Measurements from ENCODE around the gene BMP4.

BMP4 gene

DNA sequence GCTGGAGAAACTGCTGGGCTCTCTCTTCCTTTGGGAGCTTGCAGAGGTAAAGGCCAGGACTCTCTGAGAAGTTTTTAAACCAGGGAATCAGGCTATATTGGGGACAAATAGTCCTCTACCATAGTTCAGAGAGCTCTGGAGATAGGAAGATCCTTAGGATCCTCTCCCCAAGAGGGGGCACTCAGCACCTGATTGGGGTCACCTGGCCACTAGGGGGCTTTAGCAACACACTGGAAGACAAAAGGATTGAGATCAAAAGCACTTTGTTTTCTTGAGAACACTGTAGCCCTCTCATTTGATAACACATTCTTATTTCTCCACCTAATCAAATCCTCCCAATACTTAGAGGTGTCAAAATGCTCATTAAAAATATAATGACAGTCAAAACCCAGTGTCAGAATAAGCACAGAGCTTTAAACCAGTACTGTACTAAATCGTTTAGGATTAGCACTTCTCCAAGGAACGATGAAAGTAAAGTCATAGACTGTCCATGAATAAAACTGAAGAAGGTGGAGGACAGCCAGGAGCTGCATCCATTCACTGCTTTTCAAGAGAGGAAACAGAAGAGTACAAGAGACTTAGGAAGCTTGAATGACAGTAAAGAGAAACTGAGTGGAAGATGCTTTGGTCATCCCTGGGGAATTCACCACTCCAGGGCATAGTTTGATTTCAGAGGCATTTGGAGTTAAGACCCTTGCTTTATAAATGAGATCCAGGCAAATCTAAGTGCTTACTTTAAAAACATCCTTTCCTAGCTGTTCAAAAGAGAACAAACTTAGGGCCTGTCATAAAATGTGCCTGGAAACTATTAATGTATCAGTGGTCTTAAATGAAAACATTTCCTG, 26.5 kb downstream of the BMP4 start:
- no peak overlapping the region for H3K9ac ChIP-seq (ENCODE audit: low read length)
- H3K9me3 ChIP-seq (ENCODE audit: control insufficient read depth, low read length), result no peaks in the 10 kb centered on the region
- H3K4me1 ChIP-seq (ENCODE audit: control insufficient read depth, insufficient read depth, low read length), result no peaks in the 10 kb centered on the region
- H3K27me3 ChIP-seq (ENCODE audit: control insufficient read depth, insufficient read depth, low read length), result no peaks in the 10 kb centered on the region
- no peaks in the 10 kb centered on the region for H3K36me3 ChIP-seq (ENCODE audit: control insufficient read depth, insufficient read depth, low read length)
- H3K4me3 ChIP-seq (ENCODE audit: low read length), result no peak overlapping the region

DNA sequence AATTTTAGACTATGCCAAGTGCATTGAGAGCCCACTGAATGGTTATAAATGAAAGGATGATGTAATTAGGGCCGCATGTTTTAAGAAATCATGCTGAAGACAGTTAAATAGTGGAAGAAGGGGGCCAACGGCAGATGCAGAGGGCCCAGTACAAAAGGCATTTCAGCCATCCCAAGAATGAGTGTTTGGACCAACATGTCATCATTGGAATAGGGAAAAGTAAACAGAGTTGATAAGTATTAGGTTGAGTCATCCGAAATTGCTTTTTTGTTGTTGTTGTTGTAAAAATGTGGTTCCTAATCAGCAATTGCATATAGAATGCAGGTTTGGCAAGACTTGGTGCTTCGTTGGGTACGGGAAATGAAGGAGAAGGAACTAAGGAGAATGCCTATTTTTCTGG, 29.5 kb downstream of the BMP4 start:
- Histone ChIP-seq H3K9ac (ENCODE audit: low read length) (no peak overlapping the region), H3K4me1 (ENCODE audit: control insufficient read depth, insufficient read depth, low read length) (no peaks in the 10 kb centered on the region), H3K4me3 (ENCODE audit: low read length) (no peak overlapping the region), H3K36me3 (ENCODE audit: control insufficient read depth, insufficient read depth, low read length) (no peaks in the 10 kb centered on the region), H3K9me3 (ENCODE audit: control insufficient read depth, low read length) (no peaks in the 10 kb centered on the region), H3K27me3 (ENCODE audit: control insufficient read depth, insufficient read depth, low read length) (no peaks in the 10 kb centered on the region)

DNA sequence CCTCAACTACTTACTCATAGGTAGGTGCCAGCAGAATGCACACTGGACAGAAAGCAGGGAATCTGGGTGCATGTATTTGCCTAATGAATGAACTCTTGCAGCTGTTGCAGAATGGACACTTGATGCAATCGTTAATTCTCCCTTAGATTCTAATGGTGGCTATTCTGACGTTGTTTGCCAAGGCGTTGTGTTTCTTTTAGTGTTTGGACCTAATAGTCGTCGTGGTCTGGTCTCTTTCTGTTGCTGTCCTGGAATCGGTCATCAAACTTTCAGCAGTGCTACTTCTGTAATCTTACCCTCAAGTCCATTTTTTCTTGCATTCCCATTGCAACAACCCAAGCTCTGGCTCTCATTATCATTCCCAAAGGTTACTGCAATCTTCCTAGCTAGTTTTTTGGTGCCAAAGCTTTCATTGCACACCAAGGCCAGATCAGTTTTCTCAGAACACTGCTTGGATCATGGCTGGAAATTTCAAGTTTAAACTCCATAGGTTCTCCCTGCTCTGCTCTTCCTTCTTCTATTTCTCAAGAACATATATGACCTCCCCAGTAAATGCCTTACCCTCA, 31.3 kb downstream of the BMP4 start:
- no peaks in the 10 kb centered on the region for H3K36me3 ChIP-seq (ENCODE audit: control insufficient read depth, insufficient read depth, low read length)
- H3K9ac ChIP-seq (ENCODE audit: low read length), result no peak overlapping the region
- no peaks in the 10 kb centered on the region for H3K4me1 ChIP-seq (ENCODE audit: control insufficient read depth, insufficient read depth, low read length)
- H3K27me3 ChIP-seq (ENCODE audit: control insufficient read depth, insufficient read depth, low read length), result no peaks in the 10 kb centered on the region
- no peaks in the 10 kb centered on the region for H3K9me3 ChIP-seq (ENCODE audit: control insufficient read depth, low read length)
- H3K4me3 ChIP-seq (ENCODE audit: low read length), result no peak overlapping the region

DNA sequence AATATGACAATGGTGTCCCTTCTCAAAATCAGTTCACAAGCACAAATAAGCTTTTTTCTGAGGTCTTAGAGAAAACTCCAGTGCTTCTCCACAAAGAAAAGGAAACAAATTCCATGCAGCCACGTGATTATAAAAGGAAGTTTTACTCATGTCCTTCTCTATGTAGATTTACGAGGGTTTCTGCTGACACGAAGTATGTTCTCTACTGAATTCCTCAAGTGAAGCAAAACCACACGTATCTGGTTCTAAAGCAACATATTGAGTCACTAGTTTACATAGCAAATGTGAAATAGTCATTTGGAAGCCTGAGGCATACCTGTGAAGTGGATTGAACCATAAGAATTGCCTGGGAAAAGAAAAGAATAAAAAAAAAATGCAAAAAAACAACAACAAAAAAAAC, 31.9 kb downstream of the BMP4 start:
- no peaks in the 10 kb centered on the region for H3K27me3 ChIP-seq (ENCODE audit: control insufficient read depth, insufficient read depth, low read length)
- H3K4me3 ChIP-seq (ENCODE audit: low read length), result no peak overlapping the region
- H3K9ac ChIP-seq (ENCODE audit: low read length), result no peak overlapping the region
- H3K36me3 ChIP-seq (ENCODE audit: control insufficient read depth, insufficient read depth, low read length), result no peaks in the 10 kb centered on the region
- no peaks in the 10 kb centered on the region for H3K4me1 ChIP-seq (ENCODE audit: control insufficient read depth, insufficient read depth, low read length)
- no peaks in the 10 kb centered on the region for H3K9me3 ChIP-seq (ENCODE audit: control insufficient read depth, low read length)

DNA sequence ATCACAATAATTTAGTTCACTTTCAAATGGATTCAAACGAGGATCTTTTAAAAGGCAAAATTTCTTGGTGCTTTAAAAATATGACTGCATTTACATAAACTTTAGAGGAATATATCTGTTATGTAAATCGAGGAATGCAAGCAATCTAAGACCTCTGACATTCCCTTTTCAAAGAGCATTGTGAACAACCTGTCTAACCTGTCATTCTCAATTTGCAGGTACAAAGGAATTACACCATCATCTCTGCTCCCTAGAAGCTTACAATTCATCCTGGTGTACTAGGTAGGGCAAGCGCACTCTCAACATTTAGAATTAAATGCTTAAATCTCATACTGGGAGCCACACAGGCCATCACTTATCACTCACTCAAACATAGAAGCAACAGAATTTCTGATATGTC, 35.6 kb downstream of the BMP4 start:
- no peak overlapping the region for H3K9ac ChIP-seq (ENCODE audit: low read length)
- no peaks in the 10 kb centered on the region for H3K36me3 ChIP-seq (ENCODE audit: control insufficient read depth, insufficient read depth, low read length)
- H3K4me3 ChIP-seq (ENCODE audit: low read length), result no peak overlapping the region
- H3K4me1 ChIP-seq (ENCODE audit: control insufficient read depth, insufficient read depth, low read length), result no peaks in the 10 kb centered on the region
- H3K27me3 ChIP-seq (ENCODE audit: control insufficient read depth, insufficient read depth, low read length), result no peaks in the 10 kb centered on the region
- H3K9me3 ChIP-seq (ENCODE audit: control insufficient read depth, low read length), result no peaks in the 10 kb centered on the region

DNA sequence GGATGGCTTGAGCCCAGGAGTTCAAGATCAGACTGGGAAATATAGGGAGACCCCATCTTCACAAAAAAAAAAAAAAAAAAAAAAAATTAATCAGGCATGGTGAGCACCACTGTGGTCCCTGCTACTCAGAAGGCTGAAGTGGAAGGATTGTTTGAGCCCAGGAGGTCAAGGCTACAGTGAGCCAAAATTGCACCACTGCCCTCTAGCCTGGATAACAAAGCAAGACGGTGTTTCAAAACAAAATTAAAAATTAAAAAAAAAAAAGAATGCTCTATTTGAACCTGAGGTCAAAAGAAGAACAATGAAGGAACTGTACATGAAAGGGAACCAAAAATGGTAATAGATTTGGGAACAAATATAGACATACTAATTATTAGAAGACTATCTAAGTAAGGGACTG, 40.4 kb downstream of the BMP4 start:
- Histone ChIP-seq H3K36me3 (ENCODE audit: control insufficient read depth, insufficient read depth, low read length) (no peaks in the 10 kb centered on the region), H3K4me3 (ENCODE audit: low read length) (no peak overlapping the region), H3K27me3 (ENCODE audit: control insufficient read depth, insufficient read depth, low read length) (no peaks in the 10 kb centered on the region), H3K9ac (ENCODE audit: low read length) (no peak overlapping the region), H3K9me3 (ENCODE audit: control insufficient read depth, low read length) (no peaks in the 10 kb centered on the region), H3K4me1 (ENCODE audit: control insufficient read depth, insufficient read depth, low read length) (no peaks in the 10 kb centered on the region)

DNA sequence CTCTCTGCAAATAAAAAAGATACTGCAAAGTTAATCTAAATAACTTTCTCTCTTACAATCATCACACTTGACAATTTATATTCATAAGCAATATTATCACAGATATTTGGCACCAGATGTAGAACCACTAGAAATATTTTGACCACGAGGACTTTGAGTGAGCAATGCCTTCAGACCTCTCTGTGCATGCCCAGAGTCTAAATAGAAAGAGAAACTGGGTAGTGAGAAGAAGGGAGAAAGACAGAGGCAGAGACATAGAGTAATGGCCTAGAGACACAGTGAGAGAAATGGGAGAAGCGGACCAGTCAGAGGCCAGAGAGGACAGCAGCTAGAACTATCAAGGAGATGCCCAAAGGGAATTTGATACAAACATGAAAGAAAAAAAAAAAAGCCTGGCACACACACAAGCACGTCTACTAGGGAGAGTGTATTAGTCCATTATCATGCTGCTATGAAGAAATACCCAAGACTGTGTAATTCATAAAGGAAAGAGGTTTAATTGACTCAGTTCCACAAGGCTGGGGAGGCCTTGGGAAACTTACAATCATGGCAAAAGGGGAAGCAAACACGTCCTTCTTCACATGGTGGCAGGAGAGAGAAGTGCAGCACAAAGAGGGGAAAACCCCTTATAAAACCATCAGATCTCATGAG, 41.1 kb downstream of the BMP4 start:
- no peaks in the 10 kb centered on the region for H3K27me3 ChIP-seq (ENCODE audit: control insufficient read depth, insufficient read depth, low read length)
- no peaks in the 10 kb centered on the region for H3K4me1 ChIP-seq (ENCODE audit: control insufficient read depth, insufficient read depth, low read length)
- H3K9ac ChIP-seq (ENCODE audit: low read length), result no peak overlapping the region
- no peaks in the 10 kb centered on the region for H3K36me3 ChIP-seq (ENCODE audit: control insufficient read depth, insufficient read depth, low read length)
- H3K9me3 ChIP-seq (ENCODE audit: control insufficient read depth, low read length), result no peaks in the 10 kb centered on the region
- H3K4me3 ChIP-seq (ENCODE audit: low read length), result no peak overlapping the region

DNA sequence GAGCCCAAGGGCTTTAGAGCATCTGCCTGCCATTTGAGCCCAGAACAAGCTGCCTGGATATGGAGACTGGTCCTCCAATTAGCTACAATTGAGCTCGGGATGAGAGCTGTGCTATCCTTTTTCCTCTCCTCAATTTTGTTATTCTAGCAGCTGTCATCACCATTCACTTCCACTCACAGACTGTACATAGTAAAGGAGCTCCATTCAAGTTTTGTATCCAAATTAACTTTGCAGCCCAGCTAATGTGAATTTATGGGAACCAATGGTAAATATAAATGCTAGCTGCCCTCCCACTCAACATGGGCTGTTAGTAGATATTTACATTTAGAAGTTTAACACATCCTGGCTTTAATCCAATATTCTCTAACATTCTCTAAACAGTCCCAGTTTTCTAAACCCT, 44.6 kb downstream of the BMP4 start:
- H3K9me3 ChIP-seq (ENCODE audit: control insufficient read depth, low read length), result no peaks in the 10 kb centered on the region
- H3K4me1 ChIP-seq (ENCODE audit: control insufficient read depth, insufficient read depth, low read length), result no peaks in the 10 kb centered on the region
- no peaks in the 10 kb centered on the region for H3K27me3 ChIP-seq (ENCODE audit: control insufficient read depth, insufficient read depth, low read length)
- no peak overlapping the region for H3K9ac ChIP-seq (ENCODE audit: low read length)
- H3K36me3 ChIP-seq (ENCODE audit: control insufficient read depth, insufficient read depth, low read length), result no peaks in the 10 kb centered on the region
- no peak overlapping the region for H3K4me3 ChIP-seq (ENCODE audit: low read length)

DNA sequence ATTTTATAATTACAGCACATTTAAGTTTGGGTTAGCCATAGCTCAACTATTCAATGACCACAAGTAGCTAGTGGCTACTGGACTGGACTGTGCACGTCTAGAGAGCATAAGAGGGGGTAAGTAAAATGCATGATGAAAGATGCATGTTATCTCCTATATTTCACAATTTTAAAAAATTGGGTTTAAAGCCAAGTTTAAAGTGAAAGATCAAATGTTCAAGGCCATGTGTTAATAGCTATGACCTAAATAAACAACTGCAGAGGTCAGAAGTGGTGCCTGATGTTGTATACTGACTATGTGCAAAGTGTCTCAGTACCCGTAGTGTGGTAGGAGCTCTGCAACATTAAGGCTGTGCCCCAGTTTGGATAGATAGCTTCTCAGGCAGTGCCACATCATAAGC, 48.2 kb downstream of the BMP4 start:
- Histone ChIP-seq H3K9me3 (ENCODE audit: control insufficient read depth, low read length) (no peaks in the 10 kb centered on the region), H3K9ac (ENCODE audit: low read length) (no peak overlapping the region), H3K36me3 (ENCODE audit: control insufficient read depth, insufficient read depth, low read length) (no peaks in the 10 kb centered on the region), H3K4me1 (ENCODE audit: control insufficient read depth, insufficient read depth, low read length) (no peaks in the 10 kb centered on the region), H3K27me3 (ENCODE audit: control insufficient read depth, insufficient read depth, low read length) (no peaks in the 10 kb centered on the region), H3K4me3 (ENCODE audit: low read length) (no peak overlapping the region)

DNA sequence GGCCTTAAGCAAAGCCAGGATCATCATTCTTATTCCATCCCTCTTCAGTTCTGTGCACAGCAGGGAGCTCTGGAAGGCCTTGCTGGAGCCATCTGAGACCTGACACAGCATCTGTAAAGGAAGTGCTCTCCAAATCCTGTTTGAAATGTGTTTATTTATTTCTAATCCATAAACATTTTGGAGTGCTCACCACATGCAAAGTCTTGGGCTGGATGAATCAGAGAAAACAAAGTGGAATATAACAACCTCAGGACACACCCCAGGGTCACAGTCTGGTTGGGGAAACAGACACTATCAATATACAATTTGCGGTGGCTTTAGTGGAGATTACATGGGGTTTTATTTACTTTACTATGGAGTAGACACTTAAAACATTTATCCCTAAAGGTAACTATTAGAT, 54.3 kb downstream of the BMP4 start:
- no peak overlapping the region for H3K9ac ChIP-seq (ENCODE audit: low read length)
- no peaks in the 10 kb centered on the region for H3K27me3 ChIP-seq (ENCODE audit: control insufficient read depth, insufficient read depth, low read length)
- H3K36me3 ChIP-seq (ENCODE audit: control insufficient read depth, insufficient read depth, low read length), result no peaks in the 10 kb centered on the region
- H3K9me3 ChIP-seq (ENCODE audit: control insufficient read depth, low read length), result no peaks in the 10 kb centered on the region
- no peak overlapping the region for H3K4me3 ChIP-seq (ENCODE audit: low read length)
- H3K4me1 ChIP-seq (ENCODE audit: control insufficient read depth, insufficient read depth, low read length), result no peaks in the 10 kb centered on the region

DNA sequence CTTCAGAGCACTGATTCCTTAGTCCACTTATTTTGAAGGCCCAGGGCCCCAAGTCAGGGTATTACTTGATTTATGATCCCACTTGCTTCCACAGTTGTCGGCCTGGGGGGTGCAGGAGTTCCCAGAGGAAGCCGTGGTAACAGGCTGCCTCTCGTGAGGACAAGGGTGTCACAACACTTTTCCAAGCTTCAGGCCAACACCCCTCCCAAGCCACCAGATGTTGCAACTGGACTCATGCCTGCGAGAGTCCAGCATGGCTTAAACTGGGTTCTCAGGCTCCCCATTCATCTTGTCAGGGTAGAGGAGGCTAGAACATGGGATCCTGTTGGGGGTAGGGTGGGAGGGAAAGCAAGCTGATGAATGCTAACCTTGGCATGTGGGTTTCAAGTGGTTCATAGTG, 56.1 kb downstream of the BMP4 start:
- H3K9ac ChIP-seq (ENCODE audit: low read length), result no peak overlapping the region

More for the DNA sequence above, 56.1 kb downstream of the BMP4 start:
- H3K4me3 ChIP-seq (ENCODE audit: low read length), result no peak overlapping the region
- H3K36me3 ChIP-seq (ENCODE audit: control insufficient read depth, insufficient read depth, low read length), result no peaks in the 10 kb centered on the region
- no peaks in the 10 kb centered on the region for H3K9me3 ChIP-seq (ENCODE audit: control insufficient read depth, low read length)
- H3K4me1 ChIP-seq (ENCODE audit: control insufficient read depth, insufficient read depth, low read length), result no peaks in the 10 kb centered on the region
- H3K27me3 ChIP-seq (ENCODE audit: control insufficient read depth, insufficient read depth, low read length), result no peaks in the 10 kb centered on the region
